HG03520 (cell line): ENCODE results near the gene C9orf50.
"Not testable (repeated sequence)": the region's sequence is repeated elsewhere in the genome, so short reads cannot be mapped to it uniquely, and the experiment has no call there.

Experiments used
- ATAC-seq: cut with Tn5 transposase; IDR thresholded peaks from one replicate; pipeline ENCODE4 v1.9.1; 2021; ENCODE audit warnings: mild to moderate bottlenecking, moderate library complexity; ENCODE audit not compliant: unreplicated experiment

Gene C9orf50, protein sequence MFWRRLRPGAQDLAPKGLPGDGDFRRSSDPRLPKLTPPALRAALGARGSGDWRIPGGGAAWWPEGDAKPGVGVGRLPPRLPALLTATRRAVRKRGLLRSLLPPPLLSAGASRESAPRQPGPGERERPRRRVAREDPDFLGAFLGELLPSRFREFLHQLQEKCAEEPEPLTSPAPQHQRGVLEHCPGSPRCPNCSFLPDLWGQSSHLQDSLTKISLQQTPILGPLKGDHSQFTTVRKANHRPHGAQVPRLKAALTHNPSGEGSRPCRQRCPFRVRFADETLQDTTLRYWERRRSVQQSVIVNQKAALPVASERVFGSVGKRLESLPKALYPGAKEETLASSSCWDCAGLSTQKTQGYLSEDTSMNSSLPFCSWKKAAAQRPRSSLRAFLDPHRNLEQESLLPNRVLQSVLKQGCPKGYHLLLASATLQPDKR

DNA sequence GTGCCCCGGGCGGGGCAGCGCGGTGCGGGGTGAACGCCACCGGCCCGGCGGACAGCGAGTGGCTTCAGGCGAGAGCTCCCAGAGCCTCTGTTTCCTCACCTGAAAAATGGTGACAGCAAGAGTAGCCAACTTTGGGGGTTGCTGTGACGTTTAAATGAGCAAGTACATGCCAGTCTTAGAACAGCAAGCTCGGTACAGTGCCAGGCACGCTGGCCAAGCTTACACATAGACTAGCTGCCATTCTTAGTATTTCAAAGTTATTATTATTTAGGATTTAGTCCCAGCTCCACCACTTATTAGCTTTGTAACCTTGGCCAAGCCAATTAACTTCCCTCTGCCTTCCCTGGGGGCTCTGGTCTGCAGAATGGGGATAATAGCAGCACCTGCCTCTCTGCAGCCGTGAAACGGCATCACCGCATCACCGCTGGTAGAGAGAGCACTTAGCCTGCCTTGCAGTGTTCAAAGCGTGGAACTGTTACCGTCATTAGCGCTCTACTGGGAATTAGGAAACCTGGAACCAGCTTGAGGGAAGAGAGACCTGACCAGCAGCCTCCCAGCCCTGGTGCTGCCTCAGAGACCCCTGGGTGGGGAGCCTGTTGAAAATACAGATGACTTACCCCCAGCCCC is at the start of gene C9orf50:
C9orf50 (minus strand) TSS at position 433 of the 627 bp plus-strand sequence. CDS start 527 bp downstream, outside the sequence.
- ATAC-seq: no peak

DNA sequence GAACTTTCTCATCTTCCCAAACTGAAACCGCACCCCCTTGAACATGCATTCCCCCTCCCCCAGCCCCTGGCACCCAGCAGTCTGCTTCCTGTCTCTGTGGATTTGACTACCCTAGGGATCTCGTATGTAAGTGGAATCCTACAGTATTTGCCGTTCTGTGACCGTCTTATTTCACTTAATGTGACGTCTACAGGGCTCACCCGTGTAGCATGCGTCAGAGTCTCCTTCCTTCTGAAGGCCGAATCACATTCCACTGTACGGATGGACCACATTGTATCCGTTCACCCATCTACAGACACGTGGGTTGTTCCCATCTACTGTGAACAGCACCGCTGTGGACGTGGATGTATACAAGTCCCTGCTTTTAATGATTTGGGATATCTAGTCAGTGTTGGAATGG is 49.0 kb upstream of the C9orf50 start:
- no peak for ATAC-seq

DNA sequence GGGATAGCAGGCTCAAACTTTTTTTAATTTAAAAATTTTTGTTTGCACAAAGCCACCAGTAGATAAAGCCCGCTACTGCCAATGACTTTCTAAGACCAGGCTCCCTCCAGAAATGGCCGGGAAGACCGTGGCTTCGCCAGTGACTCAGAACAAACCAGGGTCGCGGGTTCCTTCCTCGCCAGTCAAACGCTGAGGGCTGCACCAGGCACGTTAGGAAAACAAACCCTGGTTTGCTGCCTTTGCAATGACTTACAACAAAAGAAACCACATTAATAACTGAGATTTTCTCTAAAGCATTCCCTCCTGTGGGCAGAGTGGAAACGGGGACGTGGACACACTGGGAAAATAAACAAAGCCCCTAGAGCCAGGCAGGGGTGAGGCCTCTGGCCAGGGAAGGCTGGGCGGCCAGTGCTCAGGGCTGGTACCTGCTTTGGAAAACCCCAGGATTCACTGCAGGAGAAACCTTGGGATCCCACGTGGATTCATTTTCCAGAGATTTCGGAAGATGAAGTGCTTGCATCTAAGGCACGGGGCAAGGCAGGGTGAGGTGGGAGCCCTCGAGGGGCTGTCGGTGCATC is 48.3 kb upstream of the C9orf50 start:
- no peak for ATAC-seq

DNA sequence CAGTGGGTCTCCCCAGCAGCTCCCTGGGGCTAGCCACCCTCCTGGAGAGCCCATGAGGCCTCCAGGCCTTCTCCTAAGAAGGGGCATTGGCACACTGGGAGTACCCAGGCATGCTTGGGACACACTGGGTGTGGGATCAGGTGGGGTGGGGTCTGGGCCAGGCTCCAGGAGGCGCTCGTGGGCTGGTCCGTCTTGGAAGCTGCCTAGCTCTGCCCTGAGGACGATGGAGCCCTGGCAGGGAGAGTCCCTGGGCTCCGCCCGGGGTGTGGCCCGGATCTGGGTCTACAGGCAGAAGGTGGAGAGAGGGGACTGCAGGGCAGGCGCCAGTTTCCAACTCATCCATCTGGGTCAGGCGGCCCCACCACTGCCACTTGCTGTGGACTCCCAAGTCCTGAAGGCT is 46.9 kb upstream of the C9orf50 start:
- ATAC-seq: no peak

DNA sequence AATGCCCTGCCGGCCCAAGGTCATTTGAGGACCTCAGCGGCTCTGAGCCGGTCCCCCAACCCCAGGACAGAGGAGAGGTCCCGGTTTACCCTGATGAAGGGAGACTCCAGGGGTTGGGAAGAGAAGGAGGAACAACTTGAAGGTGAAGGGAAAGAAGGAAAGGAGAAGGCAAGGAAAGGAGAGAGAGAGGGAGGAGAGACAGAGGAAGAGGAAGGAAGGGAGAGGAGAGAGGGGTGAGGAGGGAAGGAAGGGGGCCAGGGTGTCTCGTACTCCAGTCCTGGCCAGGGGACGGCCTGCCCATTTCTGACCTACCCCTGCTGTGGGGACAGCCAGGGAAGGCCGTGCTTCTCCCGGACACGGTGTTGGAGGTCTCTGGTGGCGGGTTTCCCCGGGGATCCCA is 46.5 kb upstream of the C9orf50 start:
- ATAC-seq: no peak

DNA sequence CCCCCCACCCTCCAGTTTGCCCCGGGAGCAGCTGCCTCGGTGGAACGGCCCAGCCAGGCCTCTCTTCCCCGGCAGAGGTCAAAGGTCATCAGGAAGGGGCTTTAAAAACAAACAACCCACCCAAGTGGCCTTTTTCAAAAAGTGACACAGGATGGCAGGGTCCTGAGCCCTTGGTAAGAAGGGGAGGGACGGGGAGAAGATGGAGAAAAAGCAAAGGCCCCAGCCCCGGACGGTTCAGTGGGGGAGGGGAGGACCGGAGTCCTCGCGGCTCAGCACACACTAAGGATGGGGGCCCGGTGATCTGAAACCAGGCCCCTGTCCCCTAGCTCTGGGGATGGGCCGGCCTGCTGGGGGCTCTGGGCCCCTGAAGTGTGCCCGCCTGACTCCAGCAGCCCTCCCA is 45.7 kb upstream of the C9orf50 start:
- no peak for ATAC-seq

DNA sequence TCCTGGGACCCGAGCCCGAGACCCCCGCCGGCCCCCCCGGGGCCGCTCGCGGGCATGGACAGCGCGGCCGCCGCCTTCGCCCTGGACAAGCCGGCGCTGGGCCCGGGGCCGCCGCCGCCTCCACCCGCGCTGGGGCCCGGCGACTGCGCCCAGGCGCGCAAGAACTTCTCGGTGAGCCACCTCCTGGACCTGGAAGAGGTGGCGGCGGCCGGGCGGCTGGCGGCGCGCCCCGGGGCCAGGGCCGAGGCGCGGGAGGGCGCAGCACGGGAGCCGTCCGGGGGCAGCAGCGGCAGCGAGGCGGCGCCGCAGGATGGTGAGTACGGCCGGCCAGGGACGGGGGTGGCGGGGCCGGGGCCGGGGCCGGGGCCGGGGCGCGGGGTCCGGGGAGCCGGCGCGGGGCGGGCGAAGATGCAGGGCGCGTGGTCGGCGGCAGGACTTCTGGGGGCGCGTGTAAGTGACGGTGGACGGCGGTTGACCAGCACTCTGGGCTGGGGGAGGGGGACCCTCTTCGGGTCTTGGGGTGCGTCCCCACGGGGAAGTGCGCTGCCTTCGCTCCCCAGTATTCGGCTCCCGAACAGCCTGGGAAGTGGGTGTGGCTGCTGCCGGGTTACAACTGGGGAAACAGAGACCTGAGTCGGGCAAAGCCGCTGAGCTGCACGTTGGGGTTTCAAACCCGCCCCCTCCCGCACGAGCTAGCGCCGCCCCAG is 45.1 kb upstream of the C9orf50 start:
- no peak for ATAC-seq

DNA sequence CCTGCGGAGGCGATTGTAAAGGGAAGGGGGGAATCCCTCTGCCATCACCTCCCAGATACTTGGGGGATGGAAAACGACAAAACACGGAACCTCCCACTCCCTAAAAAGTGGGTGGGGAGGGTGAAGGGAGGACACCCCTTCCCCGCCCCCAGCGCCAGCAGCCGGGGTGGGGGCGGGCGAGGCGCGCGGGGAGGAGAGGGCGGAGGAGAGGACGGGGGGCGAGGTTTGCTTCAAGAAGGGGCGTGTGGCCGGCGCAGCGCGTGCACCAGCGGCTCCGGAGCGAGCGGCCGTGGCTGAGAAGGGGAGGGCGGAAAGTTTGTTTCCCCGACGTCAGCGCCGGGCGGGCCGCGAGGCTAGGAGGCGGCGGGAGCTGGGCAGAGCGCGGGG is 44.5 kb upstream of the C9orf50 start, which contains the start of gene PRRX2:
PRRX2 (plus strand) TSS at position 259 of the 387 bp plus-strand sequence. CDS start 221 bp downstream, outside the sequence.
- ATAC-seq: no peak

DNA sequence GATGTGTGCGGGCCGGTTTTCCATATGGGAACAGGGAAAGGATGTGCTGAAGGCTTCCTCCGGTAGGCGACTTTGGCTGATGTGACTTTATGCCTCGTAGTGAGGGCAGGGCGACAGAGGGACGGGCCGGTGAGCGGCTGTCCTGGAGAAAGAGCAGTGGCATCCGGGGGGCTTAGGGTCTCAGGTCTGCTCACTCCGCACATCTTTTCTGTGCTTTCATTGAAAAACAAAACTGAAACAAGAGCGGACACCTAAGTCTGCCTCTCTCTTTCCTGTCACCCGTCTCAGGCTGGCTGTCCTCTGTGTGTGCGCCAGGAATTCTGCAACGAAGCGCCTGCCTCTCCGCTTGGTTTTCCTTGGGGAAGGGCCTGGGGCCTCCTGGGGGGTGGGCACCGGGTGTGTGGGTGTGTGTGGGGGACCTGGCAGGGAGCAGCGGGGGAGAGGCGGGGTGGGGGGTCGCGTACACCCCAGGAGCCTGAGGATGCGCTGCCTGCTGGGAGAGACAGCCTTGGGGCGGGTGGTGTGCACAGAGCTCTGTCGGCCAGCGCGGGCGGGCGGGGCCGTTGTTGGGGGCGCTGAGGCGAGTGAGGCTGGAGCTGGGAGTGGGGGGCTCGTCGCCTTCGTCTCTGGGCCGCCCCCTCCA is 44.0 kb upstream of the C9orf50 start:
- ATAC-seq: no peak

DNA sequence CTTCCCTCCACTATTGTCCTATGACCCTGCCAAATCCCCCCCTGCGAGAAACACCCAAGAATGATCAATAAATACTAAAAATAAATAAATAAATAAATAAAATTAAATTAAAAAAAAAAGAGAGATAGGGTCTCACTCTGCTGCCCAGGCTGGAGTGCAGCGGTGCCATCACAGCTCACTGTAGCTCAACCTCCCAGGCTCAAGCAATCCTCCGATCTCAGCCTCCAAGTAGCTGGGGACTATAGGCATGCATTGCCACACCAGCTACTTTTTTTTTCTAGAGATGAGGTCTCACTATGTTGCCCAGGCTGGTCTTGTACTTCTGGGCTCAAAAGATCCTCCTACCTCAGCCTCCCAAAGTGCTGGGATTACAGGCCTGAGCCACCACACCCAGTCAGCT is 41.3 kb upstream of the C9orf50 start:
- not testable (repeated sequence) for ATAC-seq

DNA sequence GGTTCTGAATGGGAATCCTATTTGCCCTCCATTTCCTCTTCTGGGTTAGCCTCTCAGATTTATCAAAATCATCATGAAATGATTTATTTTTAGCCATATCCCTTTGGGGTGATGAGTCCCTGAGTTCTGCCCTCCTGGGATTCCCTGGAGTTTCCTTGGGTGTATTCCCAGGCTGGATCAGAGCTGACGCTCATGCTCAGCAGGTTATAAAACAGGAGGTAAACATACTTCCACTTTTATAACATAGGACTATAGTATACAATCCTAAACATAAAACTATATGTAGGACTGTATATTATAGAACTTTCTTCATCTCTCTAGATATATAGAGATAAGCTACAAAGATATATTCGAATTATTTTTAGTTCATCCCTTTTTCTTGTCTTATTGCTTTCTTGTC is 40.1 kb upstream of the C9orf50 start:
- no peak for ATAC-seq

DNA sequence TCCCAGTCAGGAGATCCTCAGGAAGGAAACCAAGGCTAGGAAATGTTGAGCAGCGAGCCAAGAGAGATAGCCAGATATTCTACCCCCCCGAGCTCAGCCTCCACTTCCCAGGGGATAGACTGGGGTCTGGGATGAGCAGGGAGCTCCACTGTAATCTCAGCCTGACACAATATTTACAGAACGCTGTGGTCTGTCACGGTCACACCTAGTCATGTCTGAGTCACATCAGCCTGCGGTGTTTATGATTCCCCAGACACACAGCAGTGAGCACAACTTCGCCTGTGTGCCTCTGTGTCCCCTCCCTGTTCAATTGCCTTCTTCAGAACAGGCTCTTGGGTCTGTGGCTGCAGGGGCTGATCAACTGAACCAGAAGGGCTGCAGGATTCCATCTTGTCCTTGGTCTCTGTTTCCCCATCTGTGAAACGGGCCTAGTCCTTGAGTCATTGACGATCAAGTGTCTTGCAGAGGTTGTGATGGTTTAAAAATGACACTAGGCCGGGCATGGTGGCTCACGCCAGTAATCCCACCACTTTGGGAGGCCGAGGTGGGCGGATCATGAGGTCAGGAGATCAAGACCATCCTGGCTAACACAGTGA is 36.0 kb upstream of the C9orf50 start:
- no peak for ATAC-seq

DNA sequence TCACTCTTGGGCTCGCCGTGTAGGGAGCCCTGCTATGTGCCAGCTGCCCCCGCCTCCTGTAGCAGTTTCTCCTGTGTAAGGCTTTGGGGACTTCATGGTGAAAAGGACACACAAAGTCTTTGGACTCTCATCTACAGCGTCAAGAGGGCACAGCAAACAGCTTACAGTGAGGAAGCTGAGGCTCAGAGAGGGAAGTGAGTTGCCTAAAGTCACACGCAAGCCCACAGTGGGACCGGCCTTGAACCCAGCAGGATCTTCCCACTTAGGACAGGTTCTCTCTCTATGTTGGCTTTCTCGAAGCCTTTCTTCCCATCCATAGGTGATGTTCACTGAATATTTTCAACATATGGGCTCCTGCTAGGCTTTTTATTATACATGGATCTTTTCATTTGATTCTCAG is 34.8 kb upstream of the C9orf50 start:
- ATAC-seq: no peak

DNA sequence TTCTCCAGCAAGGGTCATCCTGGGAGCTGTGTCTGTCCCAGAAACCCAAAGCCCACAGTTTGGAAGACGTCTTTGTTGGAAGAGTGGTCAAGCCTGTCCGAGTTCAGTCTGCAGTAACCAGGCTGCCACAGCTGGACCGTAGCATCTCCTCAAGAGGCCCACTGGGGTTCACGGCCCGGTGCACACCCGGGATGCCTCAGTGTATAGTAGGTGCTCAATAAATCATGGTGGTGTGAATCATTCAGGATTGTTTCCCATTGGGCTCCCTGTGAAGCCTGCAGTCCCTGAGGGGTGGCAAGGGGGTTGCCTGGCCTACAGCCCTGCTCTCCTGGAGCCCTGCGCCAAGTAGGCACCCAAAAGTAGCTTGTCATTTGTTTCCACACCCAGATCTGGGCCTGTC is 34.3 kb upstream of the C9orf50 start:
- ATAC-seq: no peak

DNA sequence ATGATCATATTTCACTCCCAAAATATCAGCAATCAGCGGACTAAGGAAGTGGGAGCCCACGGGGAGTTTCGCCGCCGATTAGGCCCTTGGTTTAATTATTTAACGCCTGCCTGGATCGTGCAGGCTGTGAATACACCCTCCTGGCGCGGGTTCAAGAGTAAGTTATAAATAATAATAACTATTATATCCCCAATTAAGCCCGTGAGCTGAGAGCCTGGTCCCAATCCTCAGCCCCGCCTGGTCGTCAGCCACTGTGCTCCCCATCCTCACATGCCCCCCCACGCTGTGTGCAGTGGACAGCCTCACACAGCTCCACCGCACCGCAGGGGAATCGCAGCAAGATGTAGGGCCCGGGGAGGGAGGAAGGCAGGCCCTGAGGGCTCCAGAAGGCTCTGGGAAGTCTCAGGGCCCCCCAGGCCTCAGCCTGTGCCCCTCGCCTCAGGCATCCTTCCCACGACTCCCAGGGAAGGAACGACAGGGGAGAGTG is 33.7 kb upstream of the C9orf50 start:
- no peak for ATAC-seq

DNA sequence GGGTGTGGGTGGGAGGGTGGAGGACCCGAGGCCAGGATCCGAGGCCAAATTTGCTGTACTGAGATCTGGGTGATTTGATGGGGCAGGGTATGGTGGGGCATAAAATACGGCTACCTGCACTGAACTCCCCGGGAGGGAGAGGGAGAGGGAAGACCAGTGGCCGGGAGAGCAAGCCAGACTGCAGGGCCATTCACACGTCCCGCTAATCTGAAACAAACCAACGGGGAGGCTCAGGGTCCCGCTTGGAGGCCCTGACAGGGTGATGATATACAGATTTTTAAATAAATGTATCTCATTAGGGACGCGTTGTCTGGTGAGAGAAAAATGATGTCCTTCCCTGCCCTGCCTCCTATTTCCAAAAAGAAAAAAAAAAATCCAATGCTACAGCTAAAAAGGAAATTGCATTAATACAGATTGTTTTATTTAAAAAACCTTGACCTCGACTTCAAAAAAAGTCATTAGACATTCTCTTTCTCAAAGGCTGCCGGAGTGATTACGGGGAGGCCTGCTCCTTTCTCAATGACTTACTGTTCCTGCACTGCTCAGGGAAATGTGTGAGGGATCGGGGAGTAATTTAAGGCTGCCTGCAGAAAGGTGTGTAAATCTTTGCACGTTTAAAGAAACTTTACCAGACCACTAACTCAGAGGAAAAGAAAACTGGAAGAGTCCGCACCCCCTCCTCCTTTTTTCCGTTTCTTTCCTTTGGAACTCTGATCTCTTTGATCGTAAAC is 33.1 kb upstream of the C9orf50 start:
- ATAC-seq: no peak

DNA sequence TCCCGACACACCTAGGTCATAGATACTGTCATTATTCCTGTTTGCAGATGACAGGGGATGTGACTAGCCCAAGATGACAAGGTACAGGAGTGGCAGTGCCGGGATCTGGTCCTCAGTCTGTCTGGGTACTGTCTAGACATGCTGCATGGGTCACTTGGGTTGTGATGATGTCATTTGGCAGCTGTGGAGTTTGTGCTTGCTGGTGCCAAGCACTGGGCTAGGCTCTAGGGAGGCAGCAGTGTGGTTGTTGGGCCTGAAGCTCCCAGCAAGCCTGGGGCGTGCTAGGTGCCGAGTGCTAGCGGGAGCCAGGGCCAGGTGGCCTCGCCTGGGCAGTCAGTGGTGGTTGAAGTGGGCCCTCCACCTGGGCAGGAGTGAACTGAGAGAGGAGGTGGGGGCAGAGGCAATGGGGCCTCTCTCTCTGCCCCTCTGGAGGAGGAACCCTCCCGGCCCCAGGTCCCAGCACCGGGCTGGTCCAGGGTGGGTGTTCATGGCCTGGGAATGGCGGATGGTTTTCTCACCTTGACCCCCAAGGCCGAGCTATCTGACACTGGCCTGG is 29.9 kb upstream of the C9orf50 start:
- no peak for ATAC-seq

DNA sequence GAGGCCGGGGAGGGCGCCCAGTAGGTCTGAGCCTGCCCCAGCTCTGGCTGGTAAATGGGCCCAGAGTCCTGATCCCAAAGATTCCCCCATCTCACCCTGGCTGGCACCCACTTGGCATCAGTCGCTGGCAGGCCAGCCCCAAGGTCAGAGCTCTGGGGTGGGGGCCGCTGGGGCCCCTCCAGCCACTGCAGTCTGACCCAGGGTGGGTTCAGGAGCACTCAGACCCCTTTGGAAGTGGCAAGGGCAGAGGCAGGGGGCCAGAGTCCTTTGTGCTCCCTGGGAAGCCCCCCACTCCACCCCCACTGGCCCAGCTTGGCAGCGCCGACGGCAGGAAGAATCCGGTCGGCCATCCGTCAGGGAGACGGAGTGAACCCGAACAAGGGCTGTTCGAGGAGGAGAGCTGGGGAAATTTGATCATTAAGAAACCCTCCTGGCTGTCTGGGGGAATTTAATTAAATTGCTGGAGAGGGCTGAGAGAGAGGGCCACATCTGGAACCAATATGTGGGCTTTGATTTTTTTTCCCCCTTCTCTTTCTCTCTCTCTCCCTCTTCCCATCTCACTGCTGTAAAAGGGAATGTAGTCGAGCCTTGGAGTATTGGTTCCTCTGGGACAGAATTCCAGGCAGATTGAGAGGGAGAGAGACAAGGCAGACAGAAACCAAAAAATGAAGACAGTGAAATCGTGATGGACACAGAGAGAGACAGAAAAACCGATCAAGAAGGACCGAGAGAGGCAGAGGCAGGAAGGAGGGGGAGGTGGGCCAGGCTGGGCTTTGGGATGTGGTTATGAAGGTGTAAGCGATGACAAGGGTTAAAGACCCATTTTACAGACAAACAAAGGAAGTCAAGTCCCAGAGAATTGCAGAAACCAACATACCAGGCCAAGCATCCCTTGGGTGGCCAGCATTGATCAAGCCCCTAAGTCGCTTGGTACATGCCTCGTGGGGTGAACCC is 29.1 kb upstream of the C9orf50 start:
- ATAC-seq: no peak
